GM19397 (cell line): ENCODE results near the gene JPH4.
"Not testable (repeated sequence)": the region's sequence is repeated elsewhere in the genome, so short reads cannot be mapped to it uniquely, and the experiment has no call there.

ENCODE experiments used
- ATAC-seq: cut with Tn5 transposase; IDR thresholded peaks from one replicate; pipeline ENCODE4 v1.9.1; 2021; ENCODE audit warnings: mild to moderate bottlenecking, moderate library complexity; ENCODE audit not compliant: unreplicated experiment

Gene JPH4

GRCh38 chr14:23609411-23610089 lies 31.0 kb upstream of the JPH4 start:
- not testable (repeated sequence) for ATAC-seq

GRCh38 chr14:23609001-23609400 lies 30.4 kb upstream of the JPH4 start:
- no peak for ATAC-seq

- no peak for ATAC-seq
Measured at GRCh38 chr14:23608454-23608853, 29.9 kb upstream of the JPH4 start.

- peak; percentile 67 for ATAC-seq
Measured at GRCh38 chr14:23605931-23606585, 27.5 kb upstream of the JPH4 start.

- ATAC-seq: no peak
Measured at GRCh38 chr14:23604675-23605170, 26.1 kb upstream of the JPH4 start.

- ATAC-seq: no peak
Measured at GRCh38 chr14:23604148-23604547, 25.6 kb upstream of the JPH4 start.

- ATAC-seq: no peak
Measured at GRCh38 chr14:23603103-23603502, 24.5 kb upstream of the JPH4 start.

- ATAC-seq: no peak
Measured at GRCh38 chr14:23602181-23603095, 23.8 kb upstream of the JPH4 start.

GRCh38 chr14:23601845-23602180 lies 23.2 kb upstream of the JPH4 start:
- no peak for ATAC-seq

GRCh38 chr14:23601424-23601823 lies 22.8 kb upstream of the JPH4 start:
- ATAC-seq: no peak

- no peak for ATAC-seq
Measured at GRCh38 chr14:23600806-23601205, 22.2 kb upstream of the JPH4 start.

- ATAC-seq: no peak
Measured at GRCh38 chr14:23600322-23600707, 21.7 kb upstream of the JPH4 start.

- not testable (repeated sequence) for ATAC-seq
Measured at GRCh38 chr14:23594191-23594590, 15.6 kb upstream of the JPH4 start.

- ATAC-seq: no peak
Measured at GRCh38 chr14:23590198-23590597, 11.6 kb upstream of the JPH4 start.

- no peak for ATAC-seq
Measured at GRCh38 chr14:23589606-23590005, 11.0 kb upstream of the JPH4 start.

GRCh38 chr14:23588884-23589598 lies 10.5 kb upstream of the JPH4 start:
- peak; percentile 98 for ATAC-seq

GRCh38 chr14:23584527-23585203 lies 6.1 kb upstream of the JPH4 start:
- ATAC-seq: not testable (repeated sequence)

GRCh38 chr14:23583761-23584526 lies 5.4 kb upstream of the JPH4 start:
- ATAC-seq: not testable (repeated sequence)

GRCh38 chr14:23582906-23583760 lies 4.5 kb upstream of the JPH4 start:
- ATAC-seq: no peak
